ENCODE results near the gene TIMM17A.

DNA sequence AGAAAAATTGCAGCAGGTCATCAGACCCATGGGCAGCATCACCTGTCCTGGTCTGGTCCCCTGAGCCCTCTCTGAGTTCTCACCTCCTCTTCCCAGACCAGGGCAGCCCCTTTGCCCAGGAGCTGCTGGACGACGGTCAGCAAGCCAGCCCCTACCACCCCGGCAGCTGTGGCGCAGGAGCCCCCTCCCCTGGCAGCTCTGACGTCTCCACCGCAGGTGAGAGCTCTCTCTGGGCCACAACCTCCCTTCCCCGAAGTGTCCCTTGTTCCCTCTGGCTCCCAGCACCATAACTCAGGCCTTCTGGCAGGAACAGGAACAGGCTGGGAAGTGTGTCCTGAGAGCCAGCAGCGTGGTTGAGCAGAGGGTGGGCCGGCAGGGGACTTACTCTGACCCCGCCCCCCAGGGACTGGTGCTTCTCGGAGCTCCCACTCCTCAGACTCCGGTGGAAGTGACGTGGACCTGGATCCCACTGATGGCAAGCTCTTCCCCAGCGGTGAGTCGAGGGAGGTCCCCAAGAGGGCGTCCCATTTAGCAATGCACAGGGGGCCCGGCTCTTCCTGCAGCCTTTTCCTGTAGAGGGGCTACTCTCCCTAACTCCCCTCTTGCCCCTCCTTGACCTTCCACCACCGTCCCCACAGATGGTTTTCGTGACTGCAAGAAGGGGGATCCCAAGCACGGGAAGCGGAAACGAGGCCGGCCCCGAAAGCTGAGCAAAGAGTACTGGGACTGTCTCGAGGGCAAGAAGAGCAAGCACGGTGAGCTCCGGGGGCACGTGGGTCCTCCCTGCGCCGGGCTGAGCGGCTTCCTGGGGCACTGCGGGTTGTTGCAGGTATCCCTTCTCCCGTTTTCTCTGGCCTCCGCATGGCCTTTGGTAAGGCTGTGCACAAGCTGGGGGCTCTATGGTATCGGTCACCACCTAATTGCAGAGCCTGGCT lies 57.5 kb downstream of the TIMM17A start:
- TF ChIP-seq, protein P1, sequence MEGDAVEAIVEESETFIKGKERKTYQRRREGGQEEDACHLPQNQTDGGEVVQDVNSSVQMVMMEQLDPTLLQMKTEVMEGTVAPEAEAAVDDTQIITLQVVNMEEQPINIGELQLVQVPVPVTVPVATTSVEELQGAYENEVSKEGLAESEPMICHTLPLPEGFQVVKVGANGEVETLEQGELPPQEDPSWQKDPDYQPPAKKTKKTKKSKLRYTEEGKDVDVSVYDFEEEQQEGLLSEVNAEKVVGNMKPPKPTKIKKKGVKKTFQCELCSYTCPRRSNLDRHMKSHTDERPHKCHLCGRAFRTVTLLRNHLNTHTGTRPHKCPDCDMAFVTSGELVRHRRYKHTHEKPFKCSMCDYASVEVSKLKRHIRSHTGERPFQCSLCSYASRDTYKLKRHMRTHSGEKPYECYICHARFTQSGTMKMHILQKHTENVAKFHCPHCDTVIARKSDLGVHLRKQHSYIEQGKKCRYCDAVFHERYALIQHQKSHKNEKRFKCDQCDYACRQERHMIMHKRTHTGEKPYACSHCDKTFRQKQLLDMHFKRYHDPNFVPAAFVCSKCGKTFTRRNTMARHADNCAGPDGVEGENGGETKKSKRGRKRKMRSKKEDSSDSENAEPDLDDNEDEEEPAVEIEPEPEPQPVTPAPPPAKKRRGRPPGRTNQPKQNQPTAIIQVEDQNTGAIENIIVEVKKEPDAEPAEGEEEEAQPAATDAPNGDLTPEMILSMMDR (IDR thresholded peaks at IDR 0.05): no peak
- TF ChIP-seq POLR2AphosphoS5 (IDR thresholded peaks at IDR 0.05; ENCODE audit: insufficient read depth in 1 of 2, low read depth in 1 of 2) (no peak), POLR2A (IDR thresholded peaks at IDR 0.05) (no peak)
